ENCODE data around the gene RARB. TPM values are rescaled to one million over a fixed set of nuclear protein-coding genes. Genes with fewer than 3 reads are reported as not detected.

RARB gene
- polyA plus RNA-seq, 1 experiment: 7.8 TPM

GRCh38 chr3:25456723-25457670, 28.9 kb downstream of the RARB start:
- H3K27me3 ChIP-seq (ENCODE audit: control insufficient read depth, insufficient read depth, low read length): no peaks in the 10 kb centered on the region
- no peak overlapping the region for H3K4me3 ChIP-seq (ENCODE audit: low read depth, low read length)
- CTCF ChIA-PET: interaction anchor here (0.7 to 0.9 kb wide), 2 partner anchors 13 to 68 kb away, joined by 3 read pairs; no protein-coding TSS in a partner anchor
- DNase-seq (ENCODE audit: low read depth): no peak
- H3K36me3 ChIP-seq (ENCODE audit: control insufficient read depth, insufficient read depth, low read length): no peaks in the 10 kb centered on the region
- TF ChIP-seq CTCF (IDR thresholded peaks at IDR 0.05; ENCODE audit: insufficient read depth, low read depth, low read length): no peak
- POLR2A ChIA-PET: no interaction called here

GRCh38 chr3:25457671-25458419, 29.8 kb downstream of the RARB start:
- ChIA-PET CTCF (interaction anchor here (0.7 to 0.9 kb wide), 2 partner anchors 12 to 67 kb away, joined by 3 read pairs; no protein-coding TSS in a partner anchor), POLR2A (interaction anchor here (0.6 kb wide), 1 partner anchor 373 kb away, joined by 3 read pairs; no protein-coding TSS in a partner anchor)
- H3K4me3 ChIP-seq (ENCODE audit: low read depth, low read length): no peak overlapping the region
- peaks cover 1% of the 10 kb centered on the region; the same call in 1 of the 2 replicates for H3K36me3 ChIP-seq (ENCODE audit: control insufficient read depth, insufficient read depth, low read length)
- no peak for TF ChIP-seq CTCF (IDR thresholded peaks at IDR 0.05; ENCODE audit: insufficient read depth, low read depth, low read length)
- no peak for DNase-seq (ENCODE audit: low read depth)
- no peaks in the 10 kb centered on the region for H3K27me3 ChIP-seq (ENCODE audit: control insufficient read depth, insufficient read depth, low read length)

GRCh38 chr3:25458420-25458814, 30.4 kb downstream of the RARB start:
- no peaks in the 10 kb centered on the region for H3K27me3 ChIP-seq (ENCODE audit: control insufficient read depth, insufficient read depth, low read length)
- DNase-seq (ENCODE audit: low read depth): no peak
- CTCF ChIA-PET: no interaction called here
- POLR2A ChIA-PET: interaction anchor here (0.6 kb wide), 1 partner anchor 372 kb away, joined by 3 read pairs; no protein-coding TSS in a partner anchor
- peaks cover 1% of the 10 kb centered on the region; the same call in 1 of the 2 replicates for H3K36me3 ChIP-seq (ENCODE audit: control insufficient read depth, insufficient read depth, low read length)
- no peak for TF ChIP-seq CTCF (IDR thresholded peaks at IDR 0.05; ENCODE audit: insufficient read depth, low read depth, low read length)
- no peak overlapping the region for H3K4me3 ChIP-seq (ENCODE audit: low read depth, low read length)

GRCh38 chr3:25460751-25461150, 32.7 kb downstream of the RARB start:
- H3K4me3 ChIP-seq (ENCODE audit: low read depth, low read length): no peak overlapping the region
- H3K36me3 ChIP-seq (ENCODE audit: control insufficient read depth, insufficient read depth, low read length): peaks cover 1% of the 10 kb centered on the region; the same call in 1 of the 2 replicates
- no peaks in the 10 kb centered on the region for H3K27me3 ChIP-seq (ENCODE audit: control insufficient read depth, insufficient read depth, low read length)
- DNase-seq (ENCODE audit: low read depth): no peak
- no peak for TF ChIP-seq CTCF (IDR thresholded peaks at IDR 0.05; ENCODE audit: insufficient read depth, low read depth, low read length)
- ChIA-PET POLR2A (no interaction called here), CTCF (interaction anchor here (1.2 to 1.4 kb wide), 2 partner anchors 8 to 35 kb away, joined by 4 to 6 read pairs; no protein-coding TSS in a partner anchor)

- no peak overlapping the region for H3K4me3 ChIP-seq (ENCODE audit: low read depth, low read length)
- TF ChIP-seq CTCF (IDR thresholded peaks at IDR 0.05; ENCODE audit: insufficient read depth, low read depth, low read length): no peak
- ChIA-PET CTCF (no interaction called here), POLR2A (no interaction called here)
- H3K36me3 ChIP-seq (ENCODE audit: control insufficient read depth, insufficient read depth, low read length): peaks cover 1% of the 10 kb centered on the region; the same call in 1 of the 2 replicates
- H3K27me3 ChIP-seq (ENCODE audit: control insufficient read depth, insufficient read depth, low read length): no peaks in the 10 kb centered on the region
- DNase-seq (ENCODE audit: low read depth): no peak
Measured at GRCh38 chr3:25461946-25462345, 33.9 kb downstream of the RARB start.
